ENCODE results near the gene PRKN. TPM values are rescaled to one million over a fixed set of nuclear protein-coding genes. Genes with fewer than 3 reads are reported as not detected.

The PRKN gene
- total RNA-seq, 4 donors from 2014 or later = 4.4 to 669 (median 10.5) TPM

GRCh38 chr6:162639951-162640350 is 87.6 kb downstream of the PRKN start:
- Histone ChIP-seq H3K36me3 (no peaks in the 10 kb centered on the region), H3K4me1 (no peaks in the 10 kb centered on the region), H3K27ac (no peak overlapping the region), H3K27me3 (no peaks in the 10 kb centered on the region), H3K4me3 (no peak overlapping the region), H3K9me3 (no peaks in the 10 kb centered on the region)
- DNase-seq = no peak
- TF ChIP-seq POLR2A (IDR thresholded peaks at IDR 0.05) = no peak
- TF ChIP-seq, protein P1, sequence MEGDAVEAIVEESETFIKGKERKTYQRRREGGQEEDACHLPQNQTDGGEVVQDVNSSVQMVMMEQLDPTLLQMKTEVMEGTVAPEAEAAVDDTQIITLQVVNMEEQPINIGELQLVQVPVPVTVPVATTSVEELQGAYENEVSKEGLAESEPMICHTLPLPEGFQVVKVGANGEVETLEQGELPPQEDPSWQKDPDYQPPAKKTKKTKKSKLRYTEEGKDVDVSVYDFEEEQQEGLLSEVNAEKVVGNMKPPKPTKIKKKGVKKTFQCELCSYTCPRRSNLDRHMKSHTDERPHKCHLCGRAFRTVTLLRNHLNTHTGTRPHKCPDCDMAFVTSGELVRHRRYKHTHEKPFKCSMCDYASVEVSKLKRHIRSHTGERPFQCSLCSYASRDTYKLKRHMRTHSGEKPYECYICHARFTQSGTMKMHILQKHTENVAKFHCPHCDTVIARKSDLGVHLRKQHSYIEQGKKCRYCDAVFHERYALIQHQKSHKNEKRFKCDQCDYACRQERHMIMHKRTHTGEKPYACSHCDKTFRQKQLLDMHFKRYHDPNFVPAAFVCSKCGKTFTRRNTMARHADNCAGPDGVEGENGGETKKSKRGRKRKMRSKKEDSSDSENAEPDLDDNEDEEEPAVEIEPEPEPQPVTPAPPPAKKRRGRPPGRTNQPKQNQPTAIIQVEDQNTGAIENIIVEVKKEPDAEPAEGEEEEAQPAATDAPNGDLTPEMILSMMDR (IDR thresholded peaks at IDR 0.05) = no peak

DNA sequence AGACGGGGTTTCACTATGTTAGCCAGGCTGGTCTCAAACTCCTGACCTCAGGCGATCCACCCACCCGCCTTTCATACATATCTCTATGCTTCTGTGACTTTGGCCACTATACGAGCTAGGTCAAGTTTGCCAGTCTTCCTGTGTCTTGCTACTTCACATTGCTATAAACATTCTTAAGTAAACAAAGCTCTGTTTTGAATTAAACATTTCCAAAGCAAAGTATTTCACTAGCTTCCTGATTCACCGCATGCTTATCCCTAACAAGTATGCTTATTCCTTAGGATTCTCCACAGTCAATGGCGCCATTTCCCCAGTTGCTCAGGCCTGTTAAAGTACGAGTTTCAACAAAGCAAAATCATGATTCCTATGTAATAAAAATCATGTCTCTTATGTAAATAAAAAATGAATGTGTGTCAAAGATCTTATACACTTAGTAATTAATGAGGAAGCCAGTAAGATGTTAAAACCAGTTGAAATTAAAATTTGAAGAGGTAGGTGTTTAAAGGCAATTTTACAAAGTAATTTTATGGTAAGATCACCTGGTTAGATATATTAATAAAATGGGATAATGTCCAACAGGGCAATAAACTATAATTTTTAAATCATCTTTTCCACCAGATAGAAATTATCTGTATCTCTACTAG is 88.5 kb downstream of the PRKN start:
- H3K4me1 ChIP-seq = no peaks in the 10 kb centered on the region
- no peak for TF ChIP-seq POLR2A (IDR thresholded peaks at IDR 0.05)
- TF ChIP-seq, protein P1 (IDR thresholded peaks at IDR 0.05) = no peak
- no peaks in the 10 kb centered on the region for H3K36me3 ChIP-seq
- H3K27ac ChIP-seq = no peak overlapping the region
- no peak overlapping the region for H3K4me3 ChIP-seq
- DNase-seq = no peak
- H3K27me3 ChIP-seq = no peaks in the 10 kb centered on the region
- H3K9me3 ChIP-seq = no peaks in the 10 kb centered on the region

- DNase-seq = no peak
Observed at GRCh38 chr6:162637317-162637716, 90.2 kb downstream of the PRKN start.

DNA sequence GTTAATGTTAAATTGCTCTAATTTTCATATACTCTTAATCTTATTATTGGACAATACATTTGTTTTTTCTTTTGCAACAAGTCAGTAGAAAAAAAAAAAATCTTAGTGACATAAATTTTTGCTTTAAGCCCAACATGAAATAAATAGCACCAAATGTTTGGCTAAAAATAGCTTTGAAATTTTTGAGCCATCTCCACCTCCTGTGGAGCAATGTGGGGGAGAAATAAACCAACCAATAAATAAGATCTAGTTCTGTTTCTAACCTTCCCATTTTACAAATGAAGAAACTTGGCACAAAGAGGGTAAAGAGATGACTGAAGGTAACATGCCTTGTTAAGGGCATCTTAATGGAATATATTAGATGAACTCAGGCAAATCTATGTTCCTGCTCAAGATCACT is 91.4 kb downstream of the PRKN start:
- Histone ChIP-seq H3K9me3 (peaks cover 0 to 3% (median 0%) of the 10 kb centered on the region in 4 donors), H3K27me3 (no peaks in the 10 kb centered on the region), H3K4me1 (no peaks in the 10 kb centered on the region), H3K4me3 (no peak overlapping the region), H3K27ac (no peak overlapping the region), H3K36me3 (no peaks in the 10 kb centered on the region)
- DNase-seq = no peak
- TF ChIP-seq, protein P1 (IDR thresholded peaks at IDR 0.05) = no peak
- TF ChIP-seq POLR2A (IDR thresholded peaks at IDR 0.05) = no peak

More at GRCh38 chr6:162637317-162637716, 90.2 kb downstream of the PRKN start:
- Histone ChIP-seq H3K27me3 (no peaks in the 10 kb centered on the region), H3K36me3 (no peaks in the 10 kb centered on the region), H3K9me3 (no peaks in the 10 kb centered on the region), H3K4me1 (no peaks in the 10 kb centered on the region), H3K27ac (no peak overlapping the region), H3K4me3 (no peak overlapping the region)
- no peak for TF ChIP-seq POLR2A (IDR thresholded peaks at IDR 0.05)
- TF ChIP-seq, protein P1 (IDR thresholded peaks at IDR 0.05) = no peak

DNA sequence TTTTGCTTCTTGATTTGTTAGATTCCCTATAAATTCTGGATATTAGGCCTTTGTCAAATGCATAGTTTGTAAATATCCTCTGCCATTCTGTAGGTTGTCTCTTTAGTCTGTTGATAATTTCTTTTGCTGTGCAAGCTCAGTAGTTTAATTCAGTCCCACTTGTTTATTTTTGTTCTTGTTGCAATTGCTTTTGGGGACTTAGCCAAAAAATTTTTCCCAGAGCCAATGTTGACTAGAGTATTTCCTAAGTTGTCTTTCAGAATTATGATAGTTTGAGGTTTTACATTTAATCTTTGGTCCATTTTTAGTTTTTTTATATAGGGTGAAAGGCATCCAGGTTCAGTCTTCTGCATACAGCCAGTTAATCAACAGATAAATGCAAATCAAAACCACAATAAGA is 96.0 kb downstream of the PRKN start:
- Histone ChIP-seq H3K36me3 (no peaks in the 10 kb centered on the region), H3K4me1 (no peaks in the 10 kb centered on the region), H3K4me3 (no peak overlapping the region), H3K27ac (no peak overlapping the region), H3K9me3 (peaks cover 0 to 3% (median 0%) of the 10 kb centered on the region in 4 donors), H3K27me3 (no peaks in the 10 kb centered on the region)
- TF ChIP-seq, protein P1 (IDR thresholded peaks at IDR 0.05) = no peak
- no peak for TF ChIP-seq POLR2A (IDR thresholded peaks at IDR 0.05)
- DNase-seq = no peak
